GM21367 (cell line): ENCODE measurements around the gene PKD1L1.
"Not testable (repeated sequence)": the region's sequence is repeated elsewhere in the genome, so short reads cannot be mapped to it uniquely, and the experiment has no call there.

Experiments used
- ATAC-seq: cut with Tn5 transposase; IDR thresholded peaks from one replicate; pipeline ENCODE4 v1.9.1; 2021; ENCODE audit not compliant: unreplicated experiment

PKD1L1 gene

DNA sequence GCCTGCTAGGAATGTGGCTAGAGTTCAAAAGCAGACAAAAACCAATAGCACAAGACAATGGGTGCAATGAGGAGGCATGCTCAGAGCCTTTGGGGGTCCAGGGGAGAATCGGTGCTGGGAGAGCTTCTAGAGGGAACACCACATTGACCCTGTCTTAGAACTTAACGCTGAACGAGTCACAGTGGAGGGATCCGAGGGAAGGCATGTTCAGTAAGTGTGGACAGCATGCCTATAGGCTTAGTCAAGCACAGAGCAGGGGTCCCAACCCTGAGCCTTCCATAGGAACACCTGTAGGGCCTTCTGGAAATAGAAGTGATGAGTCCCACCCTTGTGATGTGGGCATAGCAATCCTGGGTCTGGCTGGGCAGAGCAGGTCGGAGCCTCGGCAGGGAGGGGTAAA lies 148.7 kb downstream of the PKD1L1 start:
- ATAC-seq = no peak

DNA sequence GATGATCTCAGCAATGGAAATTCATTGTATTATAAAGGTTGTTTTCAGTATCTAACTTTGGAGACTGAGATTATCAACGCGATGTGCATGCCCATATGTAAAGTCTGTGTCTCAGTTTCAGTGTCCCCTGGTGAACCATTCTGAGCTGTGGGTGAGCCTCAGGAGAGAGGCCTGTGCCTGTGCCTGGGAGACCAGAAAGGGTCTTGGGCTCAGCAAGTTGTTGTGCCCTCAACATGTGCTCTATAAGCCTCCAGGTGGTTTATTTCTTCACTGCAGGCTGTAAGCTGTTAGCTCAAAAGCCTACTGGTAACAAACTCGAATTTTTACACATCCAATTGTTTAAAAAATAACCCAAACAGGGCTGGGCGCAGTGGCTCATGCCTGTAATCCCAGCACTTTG lies 151.9 kb downstream of the PKD1L1 start:
- ATAC-seq = no peak

DNA sequence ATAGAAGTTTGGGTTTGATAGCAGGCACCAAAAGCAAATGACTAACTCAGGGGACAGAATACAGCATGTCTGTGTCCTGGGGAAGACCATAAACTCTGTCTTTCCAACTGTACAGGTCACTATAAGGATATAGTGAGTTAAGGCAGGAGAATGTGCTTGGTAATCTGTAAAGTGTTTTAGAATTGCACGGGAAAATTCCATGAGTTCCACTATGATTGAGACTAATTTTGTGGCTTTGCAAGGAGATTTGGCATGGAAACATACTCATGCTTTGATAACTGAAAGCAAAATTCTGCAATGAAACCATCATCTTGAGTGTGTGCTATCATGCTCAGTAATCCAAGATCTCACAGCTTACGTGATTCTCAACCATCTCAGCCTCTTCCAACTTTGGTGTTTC lies 152.6 kb downstream of the PKD1L1 start:
- ATAC-seq = no peak

DNA sequence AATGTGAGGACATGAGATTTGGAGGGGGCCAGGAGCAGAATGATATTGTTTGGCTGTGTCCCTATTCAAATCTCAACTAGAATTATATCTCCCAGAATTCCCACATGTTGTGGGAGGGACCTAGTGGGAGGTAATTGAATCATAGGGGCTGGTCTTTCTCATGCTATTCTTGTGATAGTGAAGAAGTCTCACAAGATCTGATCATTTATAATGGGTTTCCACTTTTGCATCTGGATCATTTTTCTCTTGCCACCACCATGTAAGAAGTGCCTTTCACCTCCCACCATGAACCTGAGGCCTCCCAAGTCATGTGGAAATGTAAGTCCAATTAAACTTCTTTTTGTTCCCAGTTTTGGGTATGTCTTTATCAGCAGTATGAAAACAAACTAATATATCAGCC lies 153.1 kb downstream of the PKD1L1 start:
- ATAC-seq = not testable (repeated sequence)

DNA sequence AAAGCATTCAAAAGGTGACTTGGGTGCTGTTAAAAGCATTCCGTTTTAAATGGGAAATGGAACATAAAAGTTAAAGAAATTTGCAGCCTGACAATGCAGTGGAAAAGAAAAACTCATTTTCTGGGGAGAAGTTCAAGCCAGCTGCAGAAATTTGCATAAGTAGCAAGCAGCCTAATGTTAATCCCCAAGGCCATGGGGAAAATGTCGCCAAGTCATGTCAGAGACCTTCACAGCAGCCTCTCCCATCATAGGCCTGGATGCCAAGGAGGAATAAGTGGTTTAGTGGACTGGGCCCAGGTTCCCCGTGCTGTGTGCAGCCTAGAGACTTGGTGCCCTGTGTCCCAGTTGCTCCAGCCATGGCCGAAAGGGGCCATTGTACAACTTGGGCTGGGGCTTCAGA lies 154.2 kb downstream of the PKD1L1 start:
- ATAC-seq = no peak

DNA sequence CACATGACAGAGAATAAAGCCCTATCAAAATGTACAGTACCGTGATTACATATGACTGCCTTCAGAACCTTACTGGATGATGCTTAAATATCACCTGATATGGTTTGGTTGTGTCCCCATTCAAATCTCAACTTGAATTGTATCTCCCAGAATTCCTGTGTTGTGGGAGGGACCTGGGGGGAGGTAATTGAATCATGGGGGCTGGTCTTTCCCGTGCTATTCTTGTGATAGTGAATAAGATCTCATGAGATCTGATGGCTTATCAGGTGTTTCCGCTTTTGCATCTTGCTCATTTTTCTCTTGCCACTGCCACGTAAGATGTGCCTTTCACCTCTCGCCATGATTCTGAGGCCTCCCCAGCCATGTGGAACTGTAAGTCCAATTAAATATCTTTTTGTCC lies 155.1 kb downstream of the PKD1L1 start:
- not testable (repeated sequence) for ATAC-seq

DNA sequence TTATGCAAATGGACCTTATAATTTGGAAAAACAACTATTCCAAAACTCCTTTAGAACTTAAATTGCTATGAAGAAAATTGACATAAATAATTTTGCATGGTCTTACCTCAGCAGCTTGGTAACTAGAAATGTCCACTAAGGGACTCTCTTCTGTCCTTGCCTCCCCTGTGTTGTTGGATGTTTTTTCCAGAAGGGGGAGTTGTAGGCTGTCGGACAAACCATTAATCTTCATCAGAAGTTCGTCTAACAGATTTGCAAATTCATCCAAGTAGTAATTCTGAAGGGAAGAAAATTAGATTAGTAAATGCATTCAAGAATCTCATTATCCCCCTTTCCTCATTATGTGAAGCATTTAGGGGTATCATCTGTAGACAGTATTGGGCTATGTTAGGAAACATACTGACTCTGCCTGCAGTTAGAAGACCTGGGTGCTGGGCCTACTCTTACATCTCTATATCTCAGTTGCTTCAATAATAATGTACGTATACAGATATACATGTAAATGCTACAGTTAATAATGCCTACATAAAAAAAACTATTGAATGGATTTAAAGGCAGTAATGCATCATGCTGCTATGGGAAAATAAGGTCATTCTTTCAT lies 155.6 kb downstream of the PKD1L1 start:
- no peak for ATAC-seq

DNA sequence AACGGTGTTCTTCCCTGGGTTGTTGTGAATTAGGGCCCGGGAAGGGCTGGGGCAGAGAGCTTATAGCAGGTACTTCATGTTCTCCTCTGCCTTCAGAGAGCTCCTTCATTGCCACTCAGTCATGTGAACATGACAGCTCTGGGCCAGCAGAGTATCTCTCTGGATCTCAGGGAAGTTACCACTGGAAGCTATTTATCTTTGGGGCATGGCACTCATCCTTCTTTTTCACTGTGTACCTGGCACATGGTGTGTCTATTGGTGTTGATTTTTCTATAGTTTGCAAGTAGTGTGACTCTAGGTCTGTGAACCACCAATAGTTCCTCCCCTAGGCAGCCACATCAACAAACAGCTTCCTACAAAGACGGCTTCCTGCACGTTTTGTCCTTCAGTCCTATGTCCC lies 156.6 kb downstream of the PKD1L1 start:
- ATAC-seq = no peak

DNA sequence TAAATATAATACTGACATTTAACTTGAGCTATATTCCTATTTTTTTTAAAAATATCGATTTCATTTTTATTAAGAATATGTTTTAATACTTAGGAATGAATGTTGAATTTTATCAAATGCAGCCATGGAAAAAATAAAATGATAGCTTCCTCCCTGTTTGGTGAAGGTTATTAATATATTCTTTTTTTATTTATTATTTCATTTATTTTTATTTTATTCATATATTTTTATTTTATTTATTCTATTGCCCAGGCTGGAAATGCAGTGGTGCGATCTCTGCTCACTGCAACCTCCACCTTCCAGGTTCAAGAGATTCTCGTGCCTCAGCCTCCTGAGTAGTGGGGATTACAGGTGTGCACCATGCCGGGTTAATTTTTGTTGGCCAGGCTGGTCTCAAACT lies 160.2 kb downstream of the PKD1L1 start:
- ATAC-seq = no peak

DNA sequence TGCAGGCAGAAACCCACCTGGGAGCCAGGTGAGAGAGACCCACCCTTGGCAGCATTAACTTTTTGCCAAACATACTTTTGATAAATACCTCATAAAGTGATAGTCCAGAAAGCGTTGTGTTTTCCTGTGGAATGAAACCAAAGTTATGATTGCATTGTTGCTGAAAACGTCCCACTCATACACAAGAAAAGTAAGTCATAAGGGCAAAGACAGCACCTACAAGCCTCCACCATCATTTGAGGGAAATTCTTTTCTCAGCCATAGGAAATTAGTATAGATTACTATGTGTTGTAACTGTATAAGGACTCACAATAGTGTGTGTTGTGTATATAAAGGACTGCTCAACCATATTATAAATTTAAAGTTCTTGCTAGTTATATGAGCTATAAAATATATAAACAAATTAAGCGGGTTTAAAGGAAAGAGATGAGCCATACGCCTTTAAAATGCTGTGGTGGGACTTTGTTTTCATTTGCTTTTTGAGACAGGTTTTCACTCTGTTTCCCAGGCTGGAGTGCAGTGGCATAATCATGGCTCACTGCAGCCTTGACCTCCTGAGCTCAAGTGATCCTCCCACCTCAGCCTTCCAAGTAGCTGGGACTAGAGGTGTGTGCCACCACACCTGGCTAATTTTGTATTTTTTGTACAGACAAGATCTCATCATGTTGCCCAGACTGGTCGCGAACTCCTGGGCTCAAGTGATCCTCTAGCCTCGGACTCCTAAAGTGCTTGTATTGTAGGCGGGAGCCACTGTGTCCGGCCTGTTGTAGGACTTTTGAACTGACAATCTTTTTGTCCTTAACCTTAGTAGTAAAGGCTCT lies 160.8 kb downstream of the PKD1L1 start:
- no peak for ATAC-seq

DNA sequence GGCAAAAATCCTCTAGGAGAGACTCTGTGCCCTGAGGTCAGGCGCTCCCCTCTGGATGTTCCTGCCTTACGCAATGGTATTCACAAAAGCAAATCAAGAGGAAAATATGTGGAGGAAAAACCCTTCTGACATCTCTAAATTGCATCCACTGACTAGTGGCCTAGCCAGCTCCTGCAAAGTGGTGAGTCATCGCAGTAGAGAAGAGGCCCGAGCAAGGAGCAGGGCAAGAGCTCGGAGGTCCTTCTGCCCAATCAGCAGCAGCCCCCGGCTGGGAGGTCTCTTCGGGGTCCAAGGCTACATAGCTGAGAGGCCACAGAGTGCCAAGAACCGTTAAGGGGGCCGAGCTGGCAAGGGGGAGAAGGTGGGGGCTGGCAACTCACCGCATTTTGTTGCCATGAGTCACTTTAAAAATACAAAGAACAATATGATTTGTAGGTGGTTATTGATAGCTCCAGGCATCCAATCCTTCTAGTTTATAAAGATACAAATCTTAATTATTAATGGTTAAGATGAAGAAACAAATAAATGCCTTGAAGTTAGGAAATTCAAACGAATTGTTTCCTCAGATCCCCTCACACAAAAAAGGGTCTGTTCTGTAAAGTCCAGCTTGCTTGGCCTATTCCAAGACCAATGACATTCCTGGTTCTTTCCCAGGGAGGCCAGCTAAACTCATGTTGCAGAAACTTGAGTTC lies 161.6 kb downstream of the PKD1L1 start:
- ATAC-seq = no peak

DNA sequence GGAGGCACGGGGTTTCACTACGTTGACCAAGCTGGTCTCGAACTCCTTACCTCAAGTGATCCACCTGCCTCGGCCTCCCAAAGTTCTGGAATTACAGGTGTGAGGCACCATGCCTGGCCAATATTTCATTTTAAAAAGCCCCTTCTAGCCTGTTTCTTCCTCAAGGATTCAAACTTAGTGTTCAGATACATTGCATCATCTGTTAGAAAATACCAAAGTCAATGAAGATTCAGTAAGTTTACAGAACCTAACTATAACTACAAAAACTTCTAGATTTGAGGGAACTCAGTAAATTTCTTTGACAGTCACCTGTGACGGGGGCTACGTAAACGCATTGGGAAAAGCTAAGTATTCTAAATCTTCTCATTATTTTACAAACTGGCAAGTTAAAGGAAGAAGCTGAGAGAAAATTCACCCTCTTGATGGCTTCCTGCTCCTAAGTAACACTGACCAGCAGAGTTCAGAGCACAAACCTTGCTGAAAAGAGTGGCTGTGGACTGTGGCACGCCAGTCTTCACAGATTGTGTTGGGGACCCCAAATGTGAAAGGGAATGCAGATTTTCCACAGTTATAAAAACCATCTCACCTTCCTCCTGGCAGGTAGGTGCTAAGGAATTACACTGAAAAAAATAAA lies 162.2 kb downstream of the PKD1L1 start:
- no peak for ATAC-seq

DNA sequence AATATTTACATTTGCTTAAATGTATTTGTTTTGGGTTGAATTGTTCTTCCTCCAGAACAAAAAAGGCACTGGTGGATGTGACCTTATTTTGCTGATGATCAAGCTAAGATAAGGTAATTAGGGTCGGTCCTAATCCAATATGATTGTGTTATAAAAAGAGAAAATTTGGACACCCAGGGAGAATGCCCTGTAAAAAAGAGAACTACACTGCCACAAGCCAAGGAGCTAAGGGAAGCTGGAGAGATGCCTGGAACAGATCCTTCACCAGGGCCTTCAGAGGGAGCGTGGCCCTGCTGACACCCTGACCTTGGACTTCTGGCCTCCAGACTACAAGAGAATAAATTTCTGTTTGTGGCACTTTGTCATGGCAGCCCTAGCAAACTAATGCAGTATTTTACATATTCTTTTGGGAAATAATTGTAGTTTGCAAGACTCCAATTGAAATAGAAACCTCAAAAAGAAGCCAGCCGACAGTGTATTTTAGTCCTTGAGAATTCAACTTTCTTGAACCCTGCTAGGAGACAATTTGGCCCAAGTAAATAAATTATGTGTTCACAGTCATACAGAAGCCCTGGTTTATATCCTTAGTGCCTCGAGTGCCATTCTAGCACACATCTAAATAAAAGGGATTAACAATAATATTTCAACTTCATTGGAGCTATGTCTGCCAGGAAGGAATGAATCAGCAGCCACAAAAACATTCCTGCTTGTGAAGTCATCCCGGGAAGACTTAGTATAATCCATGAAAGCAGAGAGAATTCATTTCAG lies 164.6 kb downstream of the PKD1L1 start:
- no peak for ATAC-seq

DNA sequence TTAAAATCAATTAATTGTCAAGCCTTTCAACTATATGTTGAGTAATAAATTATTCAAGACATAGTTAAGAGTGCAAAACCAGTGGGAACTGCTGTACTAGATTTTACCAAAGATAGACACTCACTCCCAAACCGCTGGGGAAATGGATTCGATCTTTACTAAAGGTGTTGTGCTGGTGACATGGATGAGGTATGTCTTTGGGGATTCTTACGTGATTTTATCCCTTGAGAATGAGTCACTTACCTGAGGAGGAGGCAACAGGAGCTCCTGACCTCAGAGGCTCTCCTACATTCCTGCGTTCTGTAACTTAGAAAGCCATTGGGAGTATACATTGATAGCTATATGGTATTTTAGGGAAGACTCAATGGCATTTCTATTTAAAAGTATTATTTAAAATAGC lies 165.5 kb downstream of the PKD1L1 start:
- no peak for ATAC-seq

DNA sequence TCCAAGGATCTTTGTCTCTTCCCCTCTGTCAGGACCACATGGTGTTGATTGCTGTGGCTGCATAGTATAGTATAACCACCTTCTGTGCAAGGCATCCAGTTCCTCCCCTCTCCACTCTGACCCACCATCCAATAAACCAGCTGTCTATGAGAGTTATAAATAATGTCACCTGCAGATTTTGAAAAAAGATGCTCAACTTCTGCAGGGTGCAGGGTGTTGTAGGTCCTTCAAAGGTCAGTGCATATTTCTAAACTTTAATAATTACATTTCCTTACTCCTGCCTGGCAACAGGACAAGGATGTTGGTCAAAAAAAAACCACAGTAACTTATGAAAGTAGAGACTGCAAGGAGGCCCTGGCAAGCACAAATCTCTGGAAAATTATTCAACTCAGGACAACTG lies 166.2 kb downstream of the PKD1L1 start:
- no peak for ATAC-seq

DNA sequence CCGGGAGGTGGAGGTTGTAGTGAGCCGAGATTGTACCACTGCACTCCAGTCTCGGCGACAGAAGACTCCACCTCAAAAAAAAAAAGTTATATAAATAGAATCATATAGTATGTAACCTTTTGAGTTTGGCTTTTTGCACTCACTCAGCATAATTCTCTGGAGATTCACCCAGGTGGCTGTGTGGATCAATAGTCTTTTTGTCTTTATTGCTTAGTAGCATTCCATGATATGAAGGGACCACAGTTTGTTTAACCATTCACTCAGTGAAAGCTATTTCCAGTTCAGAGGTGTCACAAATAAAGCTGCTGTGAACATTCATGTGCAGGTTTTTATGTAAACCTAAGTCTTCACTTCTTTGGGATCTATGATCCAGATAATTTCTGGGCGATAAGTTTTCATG lies 167.7 kb downstream of the PKD1L1 start:
- no peak for ATAC-seq

DNA sequence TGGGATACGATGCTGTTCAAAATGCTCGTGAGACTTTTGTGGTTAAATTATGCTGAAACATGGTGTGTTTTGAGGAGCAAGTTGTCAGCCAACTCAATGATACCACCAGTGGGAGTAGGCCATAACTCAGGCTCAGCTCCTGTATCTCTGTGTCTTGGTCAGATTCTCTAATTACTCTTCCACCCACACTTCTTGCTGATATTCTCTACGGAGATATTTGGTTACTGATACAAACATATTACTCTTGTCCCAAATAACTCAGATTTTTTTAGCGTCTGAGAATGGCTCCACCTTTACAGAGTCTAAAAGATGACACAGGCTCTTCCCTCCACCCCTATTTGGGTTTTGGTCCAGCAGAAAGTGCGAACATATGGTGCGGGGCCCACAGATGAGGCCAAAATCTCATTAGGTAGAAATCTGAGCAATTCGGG lies 168.9 kb downstream of the PKD1L1 start:
- ATAC-seq = no peak

DNA sequence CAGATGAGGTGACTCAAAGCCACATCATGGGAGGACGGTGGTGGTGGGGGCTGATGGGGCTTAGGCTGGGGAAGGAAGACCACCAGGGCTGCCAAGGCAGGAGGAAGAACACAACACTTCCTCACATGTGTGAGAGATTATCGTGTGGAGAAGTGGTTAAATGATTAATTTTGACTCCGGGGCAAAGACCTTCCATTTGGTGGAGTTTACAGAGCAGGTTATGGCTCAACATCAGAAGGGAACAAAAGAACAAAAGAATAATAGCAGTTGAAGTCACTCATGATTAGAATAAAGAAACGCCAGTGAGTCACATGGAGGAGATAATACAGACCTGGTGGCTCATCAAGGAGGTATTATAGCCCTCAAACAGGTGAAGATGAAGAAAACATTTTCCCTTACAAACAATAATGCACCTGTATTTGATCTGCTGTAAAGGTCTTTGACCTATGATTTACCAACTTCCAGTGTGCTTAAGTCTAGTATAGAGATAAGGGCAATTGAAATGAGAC lies 170.1 kb downstream of the PKD1L1 start:
- no peak for ATAC-seq

DNA sequence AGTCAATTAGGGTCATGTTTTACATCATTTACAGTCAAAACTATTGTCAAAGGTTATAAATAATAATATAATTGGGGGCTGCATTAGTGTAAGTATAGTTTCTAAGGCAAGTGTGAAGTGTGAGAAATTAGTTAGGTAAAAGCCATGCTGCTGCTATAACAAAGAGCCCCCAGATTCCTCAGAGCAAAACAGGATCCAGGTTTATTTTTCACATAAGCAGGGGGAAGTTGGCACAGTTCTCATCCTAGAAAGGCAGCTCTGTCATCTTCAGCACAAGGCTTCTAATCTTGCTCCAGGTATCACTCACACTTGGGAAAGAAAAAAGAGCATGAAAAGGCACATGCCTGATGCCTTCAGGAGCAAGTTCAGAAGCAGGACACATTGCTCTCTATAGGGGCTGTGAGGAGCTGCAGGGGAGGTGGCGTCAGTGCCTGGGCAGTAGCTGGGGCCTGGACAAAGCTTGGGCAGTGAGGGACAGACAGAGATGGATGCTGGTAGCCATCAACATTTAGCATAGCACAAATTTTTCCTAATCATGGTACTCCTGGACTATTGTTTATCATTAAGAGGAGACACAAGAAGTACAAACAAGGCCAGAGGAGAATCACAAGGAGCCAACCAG lies 170.6 kb downstream of the PKD1L1 start:
- ATAC-seq = no peak

DNA sequence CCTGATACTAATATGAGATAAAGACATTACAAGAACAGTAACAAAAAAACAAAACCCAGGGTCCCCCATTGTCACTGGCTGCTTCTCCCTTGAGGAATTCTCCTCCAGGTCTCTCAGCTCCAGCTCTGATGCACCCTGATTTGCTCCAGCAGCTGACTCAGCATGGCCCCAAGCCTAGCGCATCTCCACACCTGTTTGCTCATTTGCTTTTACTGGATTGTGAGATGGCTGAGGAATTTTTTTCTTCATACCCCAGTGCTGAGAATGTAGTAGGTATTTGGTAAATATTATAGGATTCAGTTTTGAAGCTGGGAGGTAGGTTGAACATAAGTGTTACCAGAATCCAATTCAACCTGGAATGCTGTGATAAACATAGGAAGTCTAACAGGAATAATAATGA lies 171.9 kb downstream of the PKD1L1 start:
- ATAC-seq = no peak
